K562 (cell line): Measurements from ENCODE around the gene YJEFN3. TPM values are rescaled to one million over a fixed set of nuclear protein-coding genes. Genes with fewer than 3 reads are reported as not detected.
A peak's percentile ranks its signal among the peaks of the same experiment; 100 is the strongest.

Source experiments
- ATAC-seq: fragments of 200-7000 bp; cut with Tn5 transposase; 3 replicates; pipeline ENCODE4 v1.9.1; 2020; ENCODE audit warnings: moderate library complexity
- BruUV-seq: library from RNA; stranded (reverse); fragments of 400-500 nt; replicated peaks from 2 replicates; lab custom pipeline; 2021; lab: Mats Ljungman, UMichigan
- CTCF ChIA-PET: fragments of 300-600 bp; formaldehyde crosslinking; extraction: SDS; loops from one replicate; lab custom pipeline; 2021; ENCODE audit warnings: low intra/inter-chr PET ratio; lab: Yijun Ruan, JAX
- POLR2A ChIA-PET: fragments of 300-600, 350-650 bp; sonication (Branson Sonifier 250); formaldehyde crosslinking; extraction: SDS; loops from one replicate; lab custom pipeline; 2021; ENCODE audit warnings: antibody characterized with exemption, inconsistent platforms; lab: Yijun Ruan, JAX
- DNase-seq, 4 experiments: peaks; one replicate each; pipeline versions ENCODE4 v3.0.0 to v3.0.0-alpha.2; 2011 to 2018; ENCODE audit warnings: low spot score in 3 of 4, mixed read lengths in 3 of 4; ENCODE audit errors: extremely low read depth in 1 of 4
- FAIRE-seq: peaks from 2 replicates; lab custom pipeline; 2011; peaks lifted over from hg19 to GRCh38; lab: Jason Lieb, UNC
- H2AFZ ChIP-seq: 2 replicates; pipeline ENCODE4 v1.6.0; 2011; ENCODE audit warnings: low read depth, low read length, control low read depth, inconsistent platforms
- H3K27ac ChIP-seq: fragments of 200-600 bp; 3 replicates; pipeline ENCODE4 v1.8.0; 2011; ENCODE audit warnings: low read depth, mild to moderate bottlenecking, control low read depth, inconsistent platforms, low read length, moderate library complexity, mixed read lengths; ENCODE audit errors: extremely low read depth
- H3K27me3 ChIP-seq, 2 experiments: fragments of 300-600 bp in 1 of 2; 2 replicates in 1 of 2; 3 replicates in 1 of 2; pipeline versions ENCODE4 v1.6.0 to v1.8.0; 2011; ENCODE audit warnings: inconsistent platforms in 2 of 2, low read length in 2 of 2, mild to moderate bottlenecking in 1 of 2, mixed read lengths in 1 of 2, moderate library complexity in 1 of 2; ENCODE audit not compliant: control insufficient read depth in 2 of 2, insufficient read depth in 2 of 2
- H3K36me3 ChIP-seq: fragments of 300-600 bp; 3 replicates; pipeline ENCODE4 v1.8.0; 2011; ENCODE audit warnings: mild to moderate bottlenecking, low read length, inconsistent platforms; ENCODE audit not compliant: control insufficient read depth, insufficient read depth
- H3K4me1 ChIP-seq, 2 experiments: fragments of 200-600 bp in 1 of 2; replicated peaks in 1 of 2; 2 replicates in 1 of 2; 3 replicates in 1 of 2; pipeline versions ENCODE4 v1.5.1 to v1.8.0; 2011; ENCODE audit warnings: inconsistent platforms in 2 of 2, low read length in 2 of 2, mild to moderate bottlenecking in 1 of 2, mixed read lengths in 1 of 2, moderate library complexity in 1 of 2; ENCODE audit not compliant: control insufficient read depth in 2 of 2, insufficient read depth in 2 of 2
- H3K4me2 ChIP-seq: 2 replicates; pipeline ENCODE4 v1.6.1; 2011; ENCODE audit warnings: low read length, control low read depth, inconsistent platforms, mixed read lengths; ENCODE audit not compliant: insufficient read depth
- H3K4me3 ChIP-seq: fragments of 200-600 bp; sonication (generic), shearing (Covaris generic); 2 replicates; pipeline ENCODE4 v1.5.1; 2016; ENCODE audit warnings: control low read depth, inconsistent platforms
- H3K79me2 ChIP-seq: fragments of 200-600 bp; 3 replicates; pipeline ENCODE4 v1.8.0; 2011; ENCODE audit warnings: low read length, inconsistent platforms; ENCODE audit not compliant: control insufficient read depth, insufficient read depth
- H3K9ac ChIP-seq, 2 experiments: 2 replicates each; pipeline versions ENCODE4 v1.6.0 to v1.6.1; 2011; ENCODE audit warnings: low read depth in 2 of 2, low read length in 2 of 2, control low read depth in 1 of 2, inconsistent platforms in 1 of 2, mild to moderate bottlenecking in 1 of 2, mixed read lengths in 1 of 2; ENCODE audit not compliant: insufficient read depth in 1 of 2
- H3K9me1 ChIP-seq: one replicate; pipeline ENCODE4 v1.6.0; 2011; ENCODE audit warnings: inconsistent platforms, mild to moderate bottlenecking, low read length, moderate library complexity; ENCODE audit not compliant: control insufficient read depth, insufficient read depth
- H3K9me3 ChIP-seq: replicated peaks from 2 replicates; pipeline ENCODE4 v1.5.1; 2011; ENCODE audit warnings: low read depth, low read length, inconsistent platforms; ENCODE audit not compliant: control insufficient read depth, insufficient read depth
- H4K20me1 ChIP-seq: replicated peaks from 2 replicates; pipeline ENCODE4 v1.6.1; 2011; ENCODE audit warnings: low read length, inconsistent platforms, mixed read lengths; ENCODE audit not compliant: control insufficient read depth, insufficient read depth
- BACH1 ChIP-seq: fragments of 200-800 bp; sonication (Bioruptor generic); IDR thresholded peaks from 2 replicates; pipeline ENCODE4 v1.6.1; 2016; ENCODE audit warnings: missing genetic modification characterization, missing compliant biosample characterization
- E2F1 ChIP-seq: sonication (generic); formaldehyde crosslinking; IDR thresholded peaks from 2 replicates; pipeline ENCODE4 v1.8.1; 2023; ENCODE audit warnings: mild to moderate bottlenecking, missing genetic modification reagents, moderate library complexity
- FOXO4 ChIP-seq: fragments of 450-650 bp; formaldehyde crosslinking; IDR thresholded peaks from 2 replicates; pipeline ENCODE4 v1.4.0; 2020; ENCODE audit warnings: mild to moderate bottlenecking, moderate library complexity
- POLR2G ChIP-seq: fragments of 200-400 bp; formaldehyde crosslinking; IDR thresholded peaks from 2 replicates; pipeline ENCODE4 v1.6.1; 2017; ENCODE audit warnings: low read depth, mild to moderate bottlenecking, antibody characterized with exemption, low read length, moderate library complexity
- RBFOX2 ChIP-seq: fragments of 200-400 bp; formaldehyde crosslinking; IDR thresholded peaks from 2 replicates; pipeline ENCODE4 v1.6.1; 2017; ENCODE audit warnings: low read depth, mild to moderate bottlenecking, low read length, moderate library complexity
- RBM14 ChIP-seq: fragments of 200-400 bp; formaldehyde crosslinking; IDR thresholded peaks from 2 replicates; pipeline ENCODE4 v1.6.1; 2018; ENCODE audit warnings: low read depth, mild to moderate bottlenecking, low read length, moderate library complexity, borderline replicate concordance; ENCODE audit not compliant: insufficient read depth
- ZNF12 ChIP-seq: sonication (generic); formaldehyde crosslinking; IDR thresholded peaks from 2 replicates; pipeline ENCODE4 v1.4.0; 2020; ENCODE audit warnings: mild to moderate bottlenecking, missing genetic modification reagents
- WGBS: fragments of 100-300 bp; shearing (Covaris generic); methylation state at CpG from one replicate; pipeline ENCODE4 v1.1.6; 2016; ENCODE audit warnings: low coverage, mixed read lengths; ENCODE audit not compliant: insufficient coverage; ENCODE audit errors: missing lambda C conversion rate; 5-methylcytosine and 5-hydroxymethylcytosine counted together
- in situ Hi-C: fragments of 300-500 bp; cut with MboI; formaldehyde crosslinking; loops from 4 replicates; pipeline ENCODE4 v1.15.0; 2018; ENCODE audit warnings: inconsistent platforms, mixed read lengths
- intact Hi-C: fragments of 100-400 bp; cut with micrococcal nuclease; formaldehyde crosslinking; loops from 2 replicates; pipeline ENCODE4 v1.14.2; 2022
- polyA plus RNA-seq, 8 experiments: library from polyadenylated mRNA; depleted of rRNA in 4 of 8; stranded (reverse) in 5 of 8; unstranded in 3 of 8; fragments of >200 nt; fragmentation: Nextera tagmentation in 2 of 8; fragmentation: Illumina TruSeq in 1 of 8; extraction: Ambion mirVana in 2 of 8; extraction: Trizol in 1 of 8; gene quantifications; 2 replicates each; pipeline versions ENCODE4 v1.2.1 to v1.2.3, GENCODE V29; 2011 to 2014; ENCODE audit warnings: inconsistent platforms in 1 of 8, missing spikeins in 1 of 8
- total RNA-seq, 7 experiments: library from RNA; depleted of rRNA in 6 of 7; stranded (reverse); fragments of >200 nt in 6 of 7; fragmentation: Illumina TruSeq in 2 of 7; extraction: Trizol in 2 of 7; gene quantifications; 2 replicates each; pipeline versions ENCODE4 v1.2.1 to v1.2.3, GENCODE V29; 2011 to 2021; ENCODE audit warnings: low replicate concordance in 1 of 7

The YJEFN3 gene
- total and polyA plus RNA-seq, 9 of the 15 experiments (the other 6 are each of a cell fraction or from before 2014, with no cell fraction given) = 0.04 to 5.8 (median 1.3) TPM; not detected in 1

GRCh38 chr19:19527674-19528625 is 761 bp upstream of the YJEFN3 start:
- Histone ChIP-seq H3K27me3 (no peaks in the 10 kb centered on the region), H3K27ac (no peak overlapping the region), H3K9me1 (peaks cover 8% of the 10 kb centered on the region), H2AFZ (no peak overlapping the region), H3K9me3 (no peaks in the 10 kb centered on the region), H4K20me1 (0 out of 2 replicates have a peak, but pooled peaks cover 9% of the 10 kb centered on the region), H3K9ac (no peak overlapping the region; a peak in 1 of 4 replicates), H3K4me1 (peaks cover 5 to 38% of the 10 kb centered on the region in 2 experiments), H3K79me2 (peaks cover 25% of the 10 kb centered on the region), H3K4me2 (no peak overlapping the region), H3K36me3 (peaks cover 62% of the 10 kb centered on the region), H3K4me3 (no peak overlapping the region)
- no TSS peak for BruUV-seq
- DNase-seq (no peak), FAIRE-seq (no peak), ATAC-seq (no peak)
- POLR2A ChIA-PET = interaction anchor here (0.6 to 0.9 kb wide), 3 partner anchors 12 to 79 kb away, joined by 3 to 6 read pairs (median 3); partner anchors contain the start of gene NDUFA13
- TF ChIP-seq E2F1 (no peak), RBM14 (no peak), POLR2G (peak; percentile 17; the same call in 1 of the 2 replicates), RBFOX2 (0 out of 2 replicates have a peak, but pooled peaks have one; percentile 36), ZNF12 (CRISPR knock-in tag) (no peak), FOXO4 (no peak), BACH1 (tag) (no peak)
- 93% methylated on average over 20 of the region's 27 CpGs for WGBS
- intact Hi-C loops (no loop called here), in situ Hi-C loops (loop anchor here (25.0 kb wide), 1 partner anchor 109 kb away; the partner anchor contains the start of genes GMIP and LPAR2)
- CTCF ChIA-PET = no interaction called here
